ENCODE results near the gene MS4A10. TPM values are rescaled to one million over a fixed set of nuclear protein-coding genes. Genes with fewer than 3 reads are reported as not detected.

Gene MS4A10
- total and polyA plus RNA-seq, 10 of the 15 experiments (the other 5 are each of a cell fraction or from before 2014, with no cell fraction given), result not detected

- Histone ChIP-seq H3K36me3 (ENCODE audit: control insufficient read depth in 2 of 2, insufficient read depth in 2 of 2, low read length in 1 of 2) (no peaks in the 10 kb centered on the region), H3K79me2 (ENCODE audit: control insufficient read depth, insufficient read depth, low read length) (no peaks in the 10 kb centered on the region), H3K9ac (ENCODE audit: control insufficient read depth, insufficient read depth, low read length) (no peak overlapping the region), H2AFZ (ENCODE audit: control insufficient read depth, low read depth, low read length) (no peak overlapping the region), H3K4me3 (no peak overlapping the region), H3K4me2 (ENCODE audit: control insufficient read depth, insufficient read depth) (no peak overlapping the region), H3K27me3 (replicated peaks in 1 of 2; ENCODE audit: control insufficient read depth in 2 of 2, insufficient read depth in 2 of 2, low read length in 1 of 2) (no peaks in the 10 kb centered on the region), H4K20me1 (ENCODE audit: control insufficient read depth, insufficient read depth) (no peaks in the 10 kb centered on the region), H3K9me3 (replicated peaks; ENCODE audit: control insufficient read depth, insufficient read depth, low read length) (no peaks in the 10 kb centered on the region), H3K4me1 (ENCODE audit: control insufficient read depth, insufficient read depth, low read length) (peaks cover 10% of the 10 kb centered on the region), H3K27ac (ENCODE audit: control insufficient read depth, insufficient read depth) (no peak overlapping the region)
- BruUV-seq (replicated peaks), result no TSS peak
- ChIA-PET SMC1A (ENCODE audit: uncharacterized antibody, unreplicated experiment) (interaction anchor here (0.9 to 12.5 kb wide), 8 partner anchors 13 to 352 kb away, joined by 3 to 143 read pairs (median 5); no protein-coding TSS in a partner anchor), CTCF (interaction anchor here (0.5 to 9.3 kb wide), 11 partner anchors 12 to 512 kb away, joined by 3 to 184 read pairs (median 18); partner anchors contain the start of gene PRPF19), POLR2A (interaction anchor here (1.4 to 2.1 kb wide), 3 partner anchors 11 to 127 kb away, joined by 3 to 7 read pairs (median 4); no protein-coding TSS in a partner anchor), RAD21 (ENCODE audit: unreplicated experiment) (interaction anchor here (1.4 to 8.4 kb wide), 4 partner anchors 13 to 135 kb away, joined by 4 to 119 read pairs (median 25); no protein-coding TSS in a partner anchor)
- no peak for TF ChIP-seq NR2C1 (IDR thresholded peaks at IDR 0.05)
- no peak for TF ChIP-seq TCF12 (IDR thresholded peaks at IDR 0.05; ENCODE audit: low read depth, low read length)
- no peak for TF ChIP-seq NFXL1 (IDR thresholded peaks at IDR 0.05; ENCODE audit: borderline replicate concordance)
- no peak for TF ChIP-seq CREB1 (IDR thresholded peaks at IDR 0.05; ENCODE audit: low read depth)
- TF ChIP-seq IRF4 (IDR thresholded peaks at IDR 0.05; ENCODE audit: low read depth, low read length), result no peak
- no peak for TF ChIP-seq MEF2B (IDR thresholded peaks at IDR 0.05; ENCODE audit: partially characterized antibody, poor library complexity, severe bottlenecking)
- no peak for TF ChIP-seq ZNF217 (IDR thresholded peaks at IDR 0.05)
- no peak for TF ChIP-seq YY1 (IDR thresholded peaks at IDR 0.05; ENCODE audit: low read depth, low read length)
- TF ChIP-seq WRNIP1 (IDR thresholded peaks at IDR 0.05; ENCODE audit: borderline replicate concordance, low read depth, low read length), result no peak
- no peak for TF ChIP-seq KDM1A (IDR thresholded peaks at IDR 0.05; ENCODE audit: borderline replicate concordance)
- no peak for TF ChIP-seq HDGF (IDR thresholded peaks at IDR 0.05)
- no peak for TF ChIP-seq CBX5 (IDR thresholded peaks at IDR 0.05; ENCODE audit: low read depth)
- no peak for TF ChIP-seq NKRF (conservative IDR thresholded peaks at IDR 0.05)
- TF ChIP-seq ETV6 (conservative IDR thresholded peaks at IDR 0.05 in 1 of 2, IDR thresholded peaks at IDR 0.05 in 1 of 2; ENCODE audit: borderline replicate concordance in 1 of 2, low read depth in 1 of 2), result no peak
- TF ChIP-seq EZH2 (IDR thresholded peaks at IDR 0.05; ENCODE audit: borderline replicate concordance, control insufficient read depth, low read depth, low read length), result no peak
- no peak for TF ChIP-seq ZBTB4 (CRISPR knock-in tag; IDR thresholded peaks at IDR 0.05)
- TF ChIP-seq SMARCA5 (IDR thresholded peaks at IDR 0.05), result no peak
- ATAC-seq (no peak), FAIRE-seq (no peak), DNase-seq (ENCODE audit: low read depth, low spot score) (no peak)
- in situ Hi-C loops (cut with MboI) (no loop called here), intact Hi-C loops (cut with micrococcal nuclease; ENCODE audit: unreplicated experiment) (no loop called here)
- WGBS (ENCODE audit: insufficient coverage, insufficient replicate concordance, low lambda C conversion rate, missing lambda C conversion rate), result 59% methylated on average over 4 of the region's 4 CpGs
Measured at GRCh38 chr11:60777106-60777505, 8.0 kb upstream of the MS4A10 start.
